Suppressor macrophage treated with lipopolysaccharide for 4 hours (primary cell): Measurements from ENCODE around the gene SOX10.

Experiments
- DNase-seq: peaks from one replicate; pipeline ENCODE4 v3.0.0-alpha.2; 2020

Gene SOX10

GRCh38 chr22:38016182-38017151 is 32.1 kb upstream of the SOX10 start:
- no peak for DNase-seq

GRCh38 chr22:38014083-38014482 is 29.7 kb upstream of the SOX10 start:
- DNase-seq: no peak

GRCh38 chr22:38012604-38013072 is 28.3 kb upstream of the SOX10 start:
- DNase-seq: no peak

- no peak for DNase-seq
Measured at GRCh38 chr22:38009000-38009806, 24.8 kb upstream of the SOX10 start.

GRCh38 chr22:38007330-38007902 is 23.1 kb upstream of the SOX10 start:
- DNase-seq: no peak

GRCh38 chr22:38006906-38007305 is 22.6 kb upstream of the SOX10 start:
- DNase-seq: no peak

- no peak for DNase-seq
Measured at GRCh38 chr22:38005943-38006342, 21.6 kb upstream of the SOX10 start.

- peak; percentile 35 for DNase-seq
Measured at GRCh38 chr22:37999640-38000272, 15.4 kb upstream of the SOX10 start.

- DNase-seq: no peak
Measured at GRCh38 chr22:37999236-37999635, 14.9 kb upstream of the SOX10 start.

GRCh38 chr22:37998543-37998942 is 14.2 kb upstream of the SOX10 start:
- DNase-seq: no peak

- no peak for DNase-seq
Measured at GRCh38 chr22:37996515-37997246, 12.3 kb upstream of the SOX10 start.

- no peak for DNase-seq
Measured at GRCh38 chr22:37996079-37996478, 11.7 kb upstream of the SOX10 start.

GRCh38 chr22:37995460-37995859 is 11.1 kb upstream of the SOX10 start:
- no peak for DNase-seq

- no peak for DNase-seq
Measured at GRCh38 chr22:37994982-37995381, 10.6 kb upstream of the SOX10 start.

GRCh38 chr22:37994049-37994448 is 9.7 kb upstream of the SOX10 start:
- no peak for DNase-seq

GRCh38 chr22:37991731-37992442 is 7.5 kb upstream of the SOX10 start:
- DNase-seq: no peak

GRCh38 chr22:37990862-37991261 is 6.5 kb upstream of the SOX10 start:
- DNase-seq: no peak

GRCh38 chr22:37990301-37990700 is 5.9 kb upstream of the SOX10 start:
- DNase-seq: no peak

- no peak for DNase-seq
Measured at GRCh38 chr22:37989146-37990045, 5.0 kb upstream of the SOX10 start.

- no peak for DNase-seq
Measured at GRCh38 chr22:37986371-37986770, 2.0 kb upstream of the SOX10 start.
